Uterine smooth muscle cell (primary cell): ENCODE data around the gene NR0B1. TPM values are rescaled to one million over a fixed set of nuclear protein-coding genes. Genes with fewer than 3 reads are reported as not detected.

ENCODE experiments used
- total RNA-seq: library from RNA; depleted of rRNA; stranded (reverse); fragments of >200 nt; gene quantifications from 2 replicates; pipeline ENCODE4 v1.2.3, GENCODE V29; 2014

Gene NR0B1
- 1.1 and 1.9 TPM in 2 replicates for total RNA-seq

DNA sequence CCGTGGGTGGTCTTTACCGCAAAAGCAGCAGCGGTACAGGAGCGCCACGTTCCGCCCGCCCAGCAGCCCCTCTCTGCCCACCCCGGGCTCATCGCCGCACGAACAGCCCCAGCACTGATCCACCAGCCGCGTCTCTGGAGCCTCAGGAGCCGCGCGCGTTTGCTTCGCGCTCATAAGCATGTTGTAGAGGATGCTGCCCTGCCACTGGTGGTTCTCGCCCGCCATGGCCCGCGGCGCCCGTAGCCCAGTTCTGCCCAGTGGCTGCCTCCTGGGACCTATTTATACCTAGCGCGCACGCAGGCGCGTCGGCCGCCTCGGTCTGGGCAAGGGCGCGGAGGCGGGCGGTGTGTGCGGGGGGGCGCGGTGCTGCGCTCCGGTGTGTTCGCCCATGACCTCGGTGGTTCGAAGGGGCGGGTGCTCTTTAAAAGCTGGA, at the start of gene NR0B1:
Gene NR0B1, minus strand, starts transcription at position 252 of the 433 bp plus-strand sequence. Its CDS starts 27 bp downstream, at position 225.

Other genes with a start within 250 kb of the NR0B1 start
- gene MAGEB2, start 93.8 kb downstream of the NR0B1 start, total RNA-seq = not detected in 2 replicates
- not detected in 2 replicates for gene MAGEB3, start 78.7 kb downstream of the NR0B1 start, total RNA-seq
- gene MAGEB4, start 67.4 kb downstream of the NR0B1 start, total RNA-seq = not detected in 2 replicates
- gene MAGEB1, start 62.2 kb downstream of the NR0B1 start, total RNA-seq = not detected in 2 replicates